Astrocyte (in vitro differentiated cells and primary cell): ENCODE data around the gene ARHGAP32.

ENCODE experiments used
- CTCF ChIP-seq: IDR thresholded peaks from 2 replicates; pipeline ENCODE4 v1.5.1; 2011; ENCODE audit warnings: low read depth, mild to moderate bottlenecking, inconsistent platforms, low read length, moderate library complexity; ENCODE audit not compliant: insufficient read depth
- EZH2 ChIP-seq: IDR thresholded peaks from 2 replicates; pipeline ENCODE4 v1.6.1; 2012; ENCODE audit warnings: mild to moderate bottlenecking, low read length, inconsistent platforms; ENCODE audit not compliant: insufficient read depth

DNA sequence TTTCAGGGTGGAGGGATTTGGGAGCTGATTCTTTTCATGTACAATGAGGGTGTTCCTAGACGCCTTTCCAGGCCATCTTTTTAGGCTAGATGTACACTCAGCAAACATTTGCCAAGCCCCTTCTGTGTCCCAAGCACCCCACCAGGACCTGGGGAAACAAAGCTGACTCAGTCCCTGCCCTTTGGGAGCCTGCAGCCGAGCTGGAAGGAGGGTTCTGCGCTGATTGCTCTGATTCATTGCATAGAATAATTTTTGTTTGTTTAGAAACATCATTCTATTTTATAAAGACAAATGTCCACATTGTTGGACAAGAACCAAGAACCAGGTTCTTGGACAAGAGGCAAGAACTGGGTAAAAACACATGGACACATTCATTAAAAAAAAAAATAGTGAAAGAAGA, 266.1 kb downstream of the ARHGAP32 start:
- TF ChIP-seq CTCF (no peak), EZH2 (no peak)
